GM12878 (cell line): ENCODE data around the gene MYO1D. TPM values are rescaled to one million over a fixed set of nuclear protein-coding genes. Genes with fewer than 3 reads are reported as not detected.

Experiments
- ATAC-seq: fragments of 200-7000 bp; cut with Tn5 transposase; 3 replicates; pipeline ENCODE4 v1.9.1; 2020; ENCODE audit warnings: mild to moderate bottlenecking, moderate library complexity
- BruUV-seq: library from RNA; stranded (reverse); fragments of 400-500 nt; replicated peaks from 2 replicates; lab custom pipeline; 2021; lab: Mats Ljungman, UMichigan
- CTCF ChIA-PET: fragments of 300-600 bp; sonication (Branson Sonifier 250); formaldehyde crosslinking; extraction: SDS; loops from one replicate; lab custom pipeline; 2021; ENCODE audit warnings: inconsistent platforms; lab: Yijun Ruan, JAX
- POLR2A ChIA-PET: fragments of 350-600 bp; formaldehyde crosslinking; extraction: SDS; loops from one replicate; lab custom pipeline; 2021; ENCODE audit warnings: inconsistent platforms; lab: Charles Lee
- RAD21 ChIA-PET: fragments of 300-600 bp; sonication (Branson Sonifier 250); formaldehyde crosslinking; loops from one replicate; lab custom pipeline; 2023; ENCODE audit warnings: antibody characterized with exemption; ENCODE audit not compliant: unreplicated experiment; lab: Charles Lee
- SMC1A ChIA-PET: fragments of 300-600 bp; sonication (Branson Sonifier 250); formaldehyde crosslinking; loops from one replicate; lab custom pipeline; 2023; ENCODE audit not compliant: unreplicated experiment, uncharacterized antibody; lab: Charles Lee
- DNase-seq: peaks from one replicate; pipeline ENCODE4 v3.0.0-alpha.2; 2011; ENCODE audit warnings: low read depth, low spot score
- FAIRE-seq: peaks from 3 replicates; lab custom pipeline; 2011; peaks lifted over from hg19 to GRCh38; lab: Jason Lieb, UNC
- H2AFZ ChIP-seq: 2 replicates; pipeline ENCODE4 v1.6.0; 2011; ENCODE audit warnings: low read depth, low read length, control low read depth; ENCODE audit not compliant: control insufficient read depth
- H3K27ac ChIP-seq: 2 replicates; pipeline ENCODE4 v1.5.1; 2011; ENCODE audit warnings: control low read depth; ENCODE audit not compliant: control insufficient read depth, insufficient read depth
- H3K27me3 ChIP-seq, 2 experiments: replicated peaks in 1 of 2; 2 replicates each; pipeline versions ENCODE4 v1.6.0 to v1.6.1; 2011; ENCODE audit warnings: low read length in 1 of 2; ENCODE audit not compliant: control insufficient read depth in 2 of 2, insufficient read depth in 2 of 2
- H3K36me3 ChIP-seq, 2 experiments: 2 replicates each; pipeline ENCODE4 v1.5.1; 2011; ENCODE audit warnings: low read length in 1 of 2; ENCODE audit not compliant: control insufficient read depth in 2 of 2, insufficient read depth in 2 of 2
- H3K4me1 ChIP-seq: 2 replicates; pipeline ENCODE4 v1.6.1; 2011; ENCODE audit warnings: mild to moderate bottlenecking, low read length, moderate library complexity, mixed read lengths; ENCODE audit not compliant: control insufficient read depth, insufficient read depth
- H3K4me2 ChIP-seq: 2 replicates; pipeline ENCODE4 v1.6.0; 2011; ENCODE audit warnings: control low read depth; ENCODE audit not compliant: control insufficient read depth, insufficient read depth
- H3K4me3 ChIP-seq: fragments of 200-600 bp; sonication (generic); 2 replicates; pipeline ENCODE4 v1.5.1; 2016
- H3K79me2 ChIP-seq: 2 replicates; pipeline ENCODE4 v1.6.0; 2011; ENCODE audit warnings: low read length; ENCODE audit not compliant: control insufficient read depth, insufficient read depth
- H3K9ac ChIP-seq: 2 replicates; pipeline ENCODE4 v1.8.0; 2011; ENCODE audit warnings: low read length, control low read depth, mixed read lengths; ENCODE audit not compliant: control insufficient read depth, insufficient read depth
- H3K9me3 ChIP-seq: replicated peaks from 3 replicates; pipeline ENCODE4 v1.5.1; 2011; ENCODE audit warnings: mild to moderate bottlenecking, low read length; ENCODE audit not compliant: control insufficient read depth, insufficient read depth
- H4K20me1 ChIP-seq: 2 replicates; pipeline ENCODE4 v1.6.0; 2011; ENCODE audit not compliant: control insufficient read depth, insufficient read depth
- ATF3 ChIP-seq: IDR thresholded peaks from 2 replicates; pipeline ENCODE4 v1.6.1; 2011; ENCODE audit warnings: low read depth, mild to moderate bottlenecking, low read length, moderate library complexity, borderline replicate concordance; ENCODE audit errors: extremely low read depth
- BRCA1 ChIP-seq: IDR thresholded peaks from 2 replicates; pipeline ENCODE4 v1.6.1; 2011; ENCODE audit warnings: low read depth, low read length, improper control_type of control experiment
- CREB1 ChIP-seq: IDR thresholded peaks from 2 replicates; pipeline ENCODE4 v1.6.1; 2012; ENCODE audit warnings: low read depth, mild to moderate bottlenecking, inconsistent platforms
- IKZF1 ChIP-seq: fragments of 450-650 bp; conservative IDR thresholded peaks from 2 replicates; pipeline ENCODE4 v1.6.1; 2017; ENCODE audit warnings: antibody characterized with exemption, mild to moderate bottlenecking
- KAT2A ChIP-seq: conservative IDR thresholded peaks from 2 replicates; pipeline ENCODE4 v1.6.1; 2011; ENCODE audit warnings: low read depth, low read length; ENCODE audit not compliant: control insufficient read depth
- LARP7 ChIP-seq: fragments of 450-650 bp; IDR thresholded peaks from 2 replicates; pipeline ENCODE4 v1.6.1; 2017; ENCODE audit warnings: mild to moderate bottlenecking
- MTA3 ChIP-seq: IDR thresholded peaks from 2 replicates; pipeline ENCODE4 v1.6.1; 2012; ENCODE audit warnings: low read length, inconsistent platforms, borderline replicate concordance
- POLR2A ChIP-seq: IDR thresholded peaks from 2 replicates; pipeline ENCODE4 v1.6.1; 2011; ENCODE audit warnings: low read depth, mild to moderate bottlenecking, low read length
- POLR2AphosphoS5 ChIP-seq: IDR thresholded peaks from 2 replicates; pipeline ENCODE4 v1.6.1; 2011; ENCODE audit warnings: mild to moderate bottlenecking, low read length, inconsistent platforms
- RAD21 ChIP-seq: IDR thresholded peaks from 2 replicates; pipeline ENCODE4 v1.6.1; 2011; ENCODE audit warnings: mild to moderate bottlenecking, low read depth, low read length, moderate library complexity; ENCODE audit not compliant: insufficient read depth
- SIN3A ChIP-seq: IDR thresholded peaks from 2 replicates; pipeline ENCODE4 v1.6.1; 2012; ENCODE audit warnings: low read depth, low read length, improper control_type of control experiment
- ZNF622 ChIP-seq: fragments of 450-650 bp; IDR thresholded peaks from 2 replicates; pipeline ENCODE4 v1.6.1; 2017; ENCODE audit warnings: mild to moderate bottlenecking, inconsistent platforms
- ZNF687 ChIP-seq: fragments of 450-650 bp; IDR thresholded peaks from 2 replicates; pipeline ENCODE4 v1.6.1; 2017; ENCODE audit warnings: mild to moderate bottlenecking, moderate library complexity
- WGBS: methylation state at CpG from one replicate; pipeline ENCODE4 v1.1.6; 2016; ENCODE audit warnings: low lambda C conversion rate; ENCODE audit not compliant: insufficient replicate concordance, insufficient coverage; ENCODE audit errors: missing lambda C conversion rate; 5-methylcytosine and 5-hydroxymethylcytosine counted together
- in situ Hi-C: fragments of 300-500 bp; cut with MboI; formaldehyde crosslinking; loops from 9 replicates; pipeline ENCODE4 v1.14.3; 2018; ENCODE audit warnings: mixed read lengths
- intact Hi-C: fragments of 100-400 bp; cut with micrococcal nuclease; formaldehyde crosslinking; loops from one replicate; pipeline ENCODE4 v1.14.2; 2022; ENCODE audit not compliant: unreplicated experiment
- polyA plus RNA-seq, 11 experiments: library from polyadenylated mRNA; depleted of rRNA in 4 of 11; unstranded in 6 of 11; stranded (reverse) in 5 of 11; fragments of >200 nt; fragmentation: Nextera tagmentation in 4 of 11; fragmentation: Illumina TruSeq in 1 of 11; extraction: Ambion mirVana in 4 of 11; extraction: Trizol in 1 of 11; gene quantifications; 1 replicate in 1 of 11; 2 replicates in 10 of 11; pipeline versions ENCODE4 v1.2.1 to v1.2.3, GENCODE V29; 2011 to 2016; ENCODE audit warnings: inconsistent platforms in 2 of 11, missing spikeins in 2 of 11, low read depth in 1 of 11
- total RNA-seq, 4 experiments: library from RNA; depleted of rRNA in 3 of 4; stranded (reverse); fragments of >200 nt in 3 of 4; fragmentation: Illumina TruSeq in 1 of 4; extraction: Trizol in 1 of 4; gene quantifications; 2 replicates each; pipeline versions ENCODE4 v1.2.1 to v1.2.3, GENCODE V29; 2013 to 2021
- TF ChIP-seq, protein P1 (sequence below): fragments of 450-650 bp; IDR thresholded peaks from 2 replicates; pipeline ENCODE4 v1.6.1; 2017; ENCODE audit warnings: mild to moderate bottlenecking, low read depth, inconsistent platforms; ENCODE audit not compliant: poor library complexity, severe bottlenecking
- TF ChIP-seq, protein P2 (sequence below): fragments of 450-650 bp; IDR thresholded peaks from 2 replicates; pipeline ENCODE4 v1.6.1; 2014; ENCODE audit warnings: mild to moderate bottlenecking
- TF ChIP-seq, protein P3 (sequence below): IDR thresholded peaks from 2 replicates; pipeline ENCODE4 v1.6.1; 2012; ENCODE audit warnings: low read depth, low read length, improper control_type of control experiment

MYO1D gene
- total and polyA plus RNA-seq, 10 of the 15 experiments (the other 5 are each of a cell fraction or from before 2014, with no cell fraction given): 1.8 to 37.7 (median 25.4) TPM

GRCh38 chr17:32484041-32484461, 392.9 kb downstream of the MYO1D start:
- ChIA-PET SMC1A (interaction anchor here (0.6 to 11.9 kb wide), 51 partner anchors 10 to 458 kb away, joined by 3 to 286 read pairs (median 5); partner anchors contain the start of gene MYO1D), POLR2A (interaction anchor here (0.6 to 2.1 kb wide), 6 partner anchors 15 to 392 kb away, joined by 3 to 7 read pairs (median 4); no protein-coding TSS in a partner anchor), RAD21 (interaction anchor here (0.6 to 16.4 kb wide), 39 partner anchors 10 to 515 kb away, joined by 3 to 543 read pairs (median 4); partner anchors contain the start of genes MYO1D and PSMD11), CTCF (interaction anchor here (0.5 to 9.5 kb wide), 58 partner anchors 10 to 514 kb away, joined by 3 to 132 read pairs (median 7); partner anchors contain the start of genes MYO1D and PSMD11)
- 79% methylated on average over 4 of the region's 4 CpGs for WGBS
- in situ Hi-C loops: no loop called here
- H3K4me3 ChIP-seq: no peak overlapping the region
- no peaks in the 10 kb centered on the region for H3K9me3 ChIP-seq
- DNase-seq (no peak), FAIRE-seq (no peak), ATAC-seq (no peak)
- H4K20me1 ChIP-seq: no peaks in the 10 kb centered on the region
- H3K36me3 ChIP-seq: peaks cover 21 to 27% of the 10 kb centered on the region in 2 experiments; a peak in 3 of 4 replicates
- no peak overlapping the region for H3K4me2 ChIP-seq
- peak overlapping the region; percentile 33; the same call in 1 of the 2 replicates for H3K27ac ChIP-seq
- intact Hi-C loops: loop anchor here (5.0 kb wide), 2 partner anchors 173 to 393 kb away; partner anchors contain the start of gene MYO1D
- no peaks in the 10 kb centered on the region for H3K27me3 ChIP-seq
- H3K79me2 ChIP-seq: peaks cover 18% of the 10 kb centered on the region
- BruUV-seq: no TSS peak
- H3K9ac ChIP-seq: no peak overlapping the region
- H2AFZ ChIP-seq: no peak overlapping the region
- H3K4me1 ChIP-seq: peaks cover 4% of the 10 kb centered on the region
- TF ChIP-seq IKZF1 (no peak), BRCA1 (no peak), ZNF687 (no peak), CREB1 (no peak), SIN3A (no peak), MTA3 (no peak; the same call in 1 of the 2 replicates), RAD21 (no peak), ATF3 (no peak), ZNF622 (no peak), LARP7 (no peak), POLR2AphosphoS5 (0 out of 2 replicates have a peak, but pooled peaks have one; percentile 21), POLR2A (0 out of 2 replicates have a peak, but pooled peaks have one; percentile 29), KAT2A (no peak)
- TF ChIP-seq, protein P1, sequence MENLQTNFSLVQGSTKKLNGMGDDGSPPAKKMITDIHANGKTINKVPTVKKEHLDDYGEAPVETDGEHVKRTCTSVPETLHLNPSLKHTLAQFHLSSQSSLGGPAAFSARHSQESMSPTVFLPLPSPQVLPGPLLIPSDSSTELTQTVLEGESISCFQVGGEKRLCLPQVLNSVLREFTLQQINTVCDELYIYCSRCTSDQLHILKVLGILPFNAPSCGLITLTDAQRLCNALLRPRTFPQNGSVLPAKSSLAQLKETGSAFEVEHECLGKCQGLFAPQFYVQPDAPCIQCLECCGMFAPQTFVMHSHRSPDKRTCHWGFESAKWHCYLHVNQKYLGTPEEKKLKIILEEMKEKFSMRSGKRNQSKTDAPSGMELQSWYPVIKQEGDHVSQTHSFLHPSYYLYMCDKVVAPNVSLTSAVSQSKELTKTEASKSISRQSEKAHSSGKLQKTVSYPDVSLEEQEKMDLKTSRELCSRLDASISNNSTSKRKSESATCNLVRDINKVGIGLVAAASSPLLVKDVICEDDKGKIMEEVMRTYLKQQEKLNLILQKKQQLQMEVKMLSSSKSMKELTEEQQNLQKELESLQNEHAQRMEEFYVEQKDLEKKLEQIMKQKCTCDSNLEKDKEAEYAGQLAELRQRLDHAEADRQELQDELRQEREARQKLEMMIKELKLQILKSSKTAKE: no peak
- TF ChIP-seq, protein P2, sequence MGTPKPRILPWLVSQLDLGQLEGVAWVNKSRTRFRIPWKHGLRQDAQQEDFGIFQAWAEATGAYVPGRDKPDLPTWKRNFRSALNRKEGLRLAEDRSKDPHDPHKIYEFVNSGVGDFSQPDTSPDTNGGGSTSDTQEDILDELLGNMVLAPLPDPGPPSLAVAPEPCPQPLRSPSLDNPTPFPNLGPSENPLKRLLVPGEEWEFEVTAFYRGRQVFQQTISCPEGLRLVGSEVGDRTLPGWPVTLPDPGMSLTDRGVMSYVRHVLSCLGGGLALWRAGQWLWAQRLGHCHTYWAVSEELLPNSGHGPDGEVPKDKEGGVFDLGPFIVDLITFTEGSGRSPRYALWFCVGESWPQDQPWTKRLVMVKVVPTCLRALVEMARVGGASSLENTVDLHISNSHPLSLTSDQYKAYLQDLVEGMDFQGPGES: no peak
- TF ChIP-seq, protein P3, sequence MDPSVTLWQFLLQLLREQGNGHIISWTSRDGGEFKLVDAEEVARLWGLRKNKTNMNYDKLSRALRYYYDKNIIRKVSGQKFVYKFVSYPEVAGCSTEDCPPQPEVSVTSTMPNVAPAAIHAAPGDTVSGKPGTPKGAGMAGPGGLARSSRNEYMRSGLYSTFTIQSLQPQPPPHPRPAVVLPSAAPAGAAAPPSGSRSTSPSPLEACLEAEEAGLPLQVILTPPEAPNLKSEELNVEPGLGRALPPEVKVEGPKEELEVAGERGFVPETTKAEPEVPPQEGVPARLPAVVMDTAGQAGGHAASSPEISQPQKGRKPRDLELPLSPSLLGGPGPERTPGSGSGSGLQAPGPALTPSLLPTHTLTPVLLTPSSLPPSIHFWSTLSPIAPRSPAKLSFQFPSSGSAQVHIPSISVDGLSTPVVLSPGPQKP: no peak
